ENCODE results near the gene FAM53C.
"Not testable (repeated sequence)": the region's sequence is repeated elsewhere in the genome, so short reads cannot be mapped to it uniquely, and the experiment has no call there.

FAM53C gene

DNA sequence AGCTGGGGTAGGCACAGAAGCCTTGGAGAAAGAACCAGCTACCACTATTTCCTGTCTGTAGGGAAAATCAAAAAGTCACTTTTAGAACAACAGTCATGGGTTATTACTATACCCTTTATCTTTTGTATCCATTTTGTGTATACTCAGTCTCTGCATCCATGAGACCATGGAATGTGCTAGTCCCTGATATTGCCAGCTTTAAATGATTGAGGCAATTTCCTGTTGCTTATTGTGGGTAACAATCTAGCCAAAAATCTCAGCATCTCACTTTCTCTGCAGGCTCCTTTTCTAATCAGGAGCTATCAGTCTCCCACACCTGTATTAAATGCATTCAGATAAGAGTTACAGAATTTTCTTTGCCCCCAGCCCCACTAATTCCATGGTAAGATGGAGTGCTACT is 13.5 kb downstream of the FAM53C start:
- no peak for DNase-seq

DNA sequence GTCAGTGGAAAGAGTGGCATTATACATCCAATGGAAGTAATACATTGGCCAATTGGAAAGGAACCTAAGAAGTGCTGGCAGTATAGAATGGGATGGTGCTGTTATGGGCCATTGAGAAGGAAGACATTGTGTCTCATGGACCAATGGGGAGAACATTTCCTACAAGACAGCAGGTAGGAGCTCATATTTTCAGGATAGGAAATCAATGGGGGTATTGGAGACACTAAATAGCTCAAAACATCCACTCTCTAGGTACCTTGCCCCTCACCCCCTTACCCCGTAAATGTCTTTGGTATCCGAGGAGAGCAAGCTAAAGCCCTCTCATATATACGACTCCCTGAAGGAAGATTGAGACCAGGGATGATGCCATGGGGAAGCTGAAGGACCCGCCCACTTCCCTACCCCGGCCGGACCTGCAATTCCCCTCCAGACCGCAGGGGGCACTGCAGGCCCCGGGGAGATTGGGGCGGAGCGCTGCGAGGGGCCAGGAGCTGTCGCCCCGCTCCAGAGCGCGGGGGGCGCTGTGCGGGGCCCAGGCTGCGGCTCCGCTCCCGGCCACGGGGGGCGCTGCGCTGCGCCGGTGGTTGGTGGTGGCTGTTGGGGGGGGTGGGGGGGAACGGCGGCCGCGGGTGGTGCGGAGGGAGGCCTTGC is 14.1 kb downstream of the FAM53C start, which contains the start of gene KDM3B:
Gene KDM3B, plus strand, starts transcription at position 615 of the 651 bp plus-strand sequence. CDS start 111 bp downstream, outside the sequence.
- DNase-seq = peak; percentile 79

DNA sequence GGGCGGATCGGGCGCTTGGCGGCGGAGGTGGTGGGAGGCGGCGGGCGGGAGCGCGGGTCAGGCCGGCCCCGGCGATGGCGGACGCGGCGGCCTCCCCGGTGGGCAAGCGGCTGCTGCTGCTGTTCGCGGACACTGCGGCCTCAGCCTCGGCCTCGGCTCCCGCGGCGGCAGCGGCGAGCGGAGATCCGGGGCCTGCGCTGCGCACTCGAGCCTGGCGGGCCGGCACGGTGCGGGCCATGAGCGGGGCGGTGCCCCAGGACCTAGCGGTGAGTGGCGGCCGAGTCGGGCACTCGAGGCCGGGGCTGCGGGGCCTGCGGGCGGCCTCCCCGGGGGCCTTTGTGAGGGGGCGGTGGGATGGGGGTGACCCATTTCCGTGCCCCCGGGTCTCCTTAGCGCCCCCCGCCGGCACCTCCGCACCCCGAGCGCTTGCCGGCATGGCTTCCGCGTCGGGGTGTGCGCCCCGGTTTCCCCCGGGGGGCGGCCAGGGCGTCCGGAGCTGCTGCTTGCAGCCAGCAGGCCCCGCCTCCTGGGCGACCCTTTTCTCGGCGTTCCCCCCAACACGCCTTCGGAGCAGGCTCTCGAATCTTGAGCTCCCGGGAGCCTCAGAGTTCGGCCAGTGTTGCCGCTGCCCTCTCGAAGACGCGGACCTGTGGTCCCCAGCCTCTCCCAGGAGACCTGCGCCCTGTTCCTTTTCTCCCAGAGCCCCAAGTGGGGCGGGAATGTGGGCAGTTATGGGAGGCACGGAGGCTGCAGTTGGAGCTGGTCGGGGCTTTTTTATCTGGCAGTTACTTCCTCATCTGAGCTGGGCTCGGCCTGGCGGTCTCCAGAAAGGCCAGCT is 14.9 kb downstream of the FAM53C start:
- DNase-seq = peak; percentile 44

DNA sequence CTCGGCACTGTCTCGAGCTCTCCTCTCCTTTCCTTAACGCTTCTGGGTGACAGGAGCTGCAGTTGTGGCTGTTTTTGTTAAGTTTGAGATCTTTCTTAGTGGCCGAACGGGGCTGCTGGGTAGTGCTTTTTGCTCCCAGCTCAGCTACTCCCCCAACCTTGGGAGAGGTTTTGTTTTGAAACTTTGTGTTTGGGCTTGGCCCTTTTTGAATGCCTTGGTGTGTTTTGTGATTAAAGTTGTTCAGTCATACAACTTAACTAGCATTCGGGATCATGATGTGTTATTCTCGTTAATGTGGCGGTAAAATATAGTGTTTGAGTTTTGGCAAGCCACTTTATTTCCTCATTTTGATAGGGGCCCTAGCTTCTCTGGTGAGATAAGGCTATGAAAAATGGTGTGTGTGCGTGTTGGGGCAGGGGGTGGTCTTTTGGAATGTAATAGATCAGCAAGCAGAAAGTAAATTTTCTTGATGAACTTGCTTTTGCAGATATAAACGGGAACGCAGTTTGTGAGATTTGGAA is 15.6 kb downstream of the FAM53C start:
- DNase-seq = no peak

DNA sequence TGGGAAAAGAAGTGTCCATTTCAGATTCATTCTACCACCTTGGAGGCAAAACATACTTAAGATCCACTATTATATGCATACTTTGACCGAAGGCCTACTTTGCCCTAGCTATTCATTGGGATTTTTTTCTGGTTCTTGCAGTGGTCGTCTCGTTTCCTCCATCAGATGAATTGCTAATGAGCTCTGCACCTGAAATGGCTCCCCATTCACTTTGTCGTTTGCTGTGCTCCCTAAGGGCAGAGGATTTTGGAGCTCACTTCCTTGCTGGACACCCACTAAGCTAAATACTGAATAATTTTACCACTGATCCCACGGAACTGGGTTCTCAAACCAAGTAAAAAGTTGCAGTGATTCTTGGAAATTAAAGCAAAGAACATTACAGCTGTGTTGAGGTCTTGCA is 16.3 kb downstream of the FAM53C start:
- DNase-seq = no peak

DNA sequence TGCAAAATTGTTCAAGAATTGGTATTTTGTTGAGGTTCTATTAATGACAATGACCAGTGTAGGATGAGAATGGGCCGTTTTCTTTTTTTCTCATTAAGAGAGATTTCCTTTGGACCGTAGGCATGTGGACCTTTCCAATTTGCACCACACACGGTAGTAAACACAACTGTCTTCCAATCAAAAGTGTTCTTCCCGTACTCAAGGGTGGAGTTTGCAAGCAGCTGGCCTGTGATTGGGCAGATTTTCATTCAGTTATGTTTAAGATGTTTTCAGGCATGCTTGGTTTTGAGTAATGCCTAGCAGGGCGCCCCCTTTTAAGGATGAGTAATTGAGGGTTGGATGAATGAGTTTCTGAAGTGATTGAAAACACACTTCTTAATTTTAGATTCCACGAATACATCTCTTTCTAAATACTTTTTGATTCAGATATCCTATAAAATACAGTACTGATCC is 16.9 kb downstream of the FAM53C start:
- peak; percentile 76 for DNase-seq

DNA sequence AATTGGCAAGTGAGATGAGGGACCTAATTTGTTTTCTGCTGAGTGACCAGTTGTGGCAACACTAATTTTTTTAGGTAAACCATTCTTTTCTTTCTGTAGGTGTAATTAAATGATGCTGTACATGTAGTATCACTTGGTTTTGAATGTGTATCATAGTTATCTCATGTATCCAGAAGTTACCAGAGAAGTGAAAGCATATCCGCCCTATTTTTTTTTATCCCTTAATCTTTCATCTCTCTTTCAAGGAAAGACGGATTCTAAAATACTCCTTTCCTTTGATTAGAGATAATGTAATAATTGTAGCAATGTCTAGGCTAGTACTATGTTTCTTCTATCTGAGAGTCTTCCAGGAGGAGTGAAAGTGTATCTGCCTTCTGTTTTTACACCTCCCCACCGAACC is 21.6 kb downstream of the FAM53C start:
- DNase-seq = no peak

DNA sequence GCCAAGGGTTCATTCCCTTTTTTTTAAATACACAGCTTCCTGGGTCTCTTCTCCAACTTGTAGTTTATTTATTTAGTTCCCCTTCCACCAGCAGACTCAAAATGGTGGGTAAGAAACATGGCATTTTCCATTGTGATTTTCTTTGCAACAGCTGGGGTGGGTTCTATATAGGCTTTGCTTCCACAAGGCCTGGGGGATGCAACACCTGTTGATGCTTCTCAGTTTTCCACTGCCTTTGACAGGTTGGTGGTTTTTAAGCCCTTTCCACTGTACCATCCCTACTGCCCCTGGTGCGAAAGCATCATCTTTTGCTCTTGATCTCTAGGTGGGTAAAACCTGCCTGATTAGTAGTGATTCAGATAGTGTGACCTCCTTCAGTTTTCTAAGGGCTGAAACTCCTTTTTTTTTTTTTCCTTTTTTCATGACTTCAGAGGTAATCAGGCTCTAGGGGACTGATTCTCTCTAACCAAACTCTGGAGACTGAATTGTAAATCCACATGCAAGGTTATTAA is 22.9 kb downstream of the FAM53C start:
- no peak for DNase-seq

DNA sequence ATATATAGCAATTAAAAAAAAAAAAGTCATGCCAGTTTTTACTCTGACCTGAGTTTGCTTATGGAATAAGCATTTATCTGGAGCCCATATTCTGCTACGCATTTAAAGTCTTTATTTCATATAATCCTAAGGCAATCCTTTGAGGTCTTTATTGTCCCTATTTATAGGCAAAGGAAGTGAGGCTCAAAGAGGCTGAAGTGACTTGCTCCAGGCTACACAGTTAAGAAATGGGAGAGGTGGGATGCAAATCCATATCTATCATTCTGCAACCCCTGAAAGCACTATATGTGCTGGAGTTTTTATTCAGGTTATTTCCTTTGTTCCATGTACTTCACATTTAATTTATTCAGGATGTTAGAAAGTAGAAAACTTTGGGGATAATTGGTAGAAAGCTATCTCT is 26.5 kb downstream of the FAM53C start:
- no peak for DNase-seq

DNA sequence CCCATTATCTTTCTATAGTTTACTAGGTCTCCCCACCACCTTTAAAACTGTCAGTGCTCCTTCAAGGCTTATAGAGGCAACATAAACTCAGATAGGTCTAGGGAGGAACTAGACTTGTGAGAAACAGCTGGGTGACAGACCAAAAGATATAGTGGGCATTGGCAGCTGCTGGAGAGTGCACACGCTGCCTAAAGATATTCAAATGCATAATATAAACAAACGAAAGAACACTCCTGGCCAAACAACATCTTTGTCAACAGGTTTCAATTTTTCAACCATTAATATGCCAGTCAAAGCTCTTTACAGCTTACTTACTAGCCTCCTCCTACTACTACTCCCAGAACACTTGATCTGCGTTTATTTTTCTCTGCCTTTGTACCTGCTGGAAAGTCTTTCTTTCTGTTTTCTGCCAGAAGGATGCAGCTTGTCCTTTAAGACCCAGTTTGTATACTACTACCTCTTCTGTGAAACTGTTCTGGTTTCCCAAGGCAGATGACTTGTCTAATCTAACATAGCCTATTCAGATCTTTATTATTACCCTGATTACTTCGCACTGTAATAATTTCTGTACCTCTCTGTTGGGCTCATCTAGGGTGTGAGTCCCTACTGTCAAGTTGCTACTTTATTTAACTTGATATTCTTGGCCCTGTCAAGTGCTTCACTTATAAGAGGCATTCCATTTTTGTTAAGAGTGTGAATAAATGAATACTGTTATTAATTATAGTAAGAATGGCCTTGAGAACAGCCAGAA is 28.7 kb downstream of the FAM53C start:
- no peak for DNase-seq

DNA sequence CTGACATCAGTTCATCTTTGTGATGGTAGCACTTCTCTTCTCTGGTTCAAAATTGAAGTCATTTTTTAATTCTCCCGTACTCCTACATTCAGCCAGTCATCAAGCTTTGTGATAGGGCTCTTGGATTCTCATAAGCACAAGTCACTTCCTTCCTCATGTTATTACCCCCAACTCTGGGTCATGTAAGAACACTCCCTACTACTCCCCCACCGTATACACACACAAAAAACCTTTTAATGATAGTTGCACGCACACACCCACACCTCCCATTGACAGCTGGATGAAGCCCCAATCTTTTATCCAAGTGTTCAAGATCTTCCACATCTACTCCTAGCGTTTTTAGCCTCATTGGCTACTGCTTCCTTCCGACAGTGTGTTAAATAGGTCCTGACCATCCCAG is 31.2 kb downstream of the FAM53C start:
- DNase-seq = no peak

DNA sequence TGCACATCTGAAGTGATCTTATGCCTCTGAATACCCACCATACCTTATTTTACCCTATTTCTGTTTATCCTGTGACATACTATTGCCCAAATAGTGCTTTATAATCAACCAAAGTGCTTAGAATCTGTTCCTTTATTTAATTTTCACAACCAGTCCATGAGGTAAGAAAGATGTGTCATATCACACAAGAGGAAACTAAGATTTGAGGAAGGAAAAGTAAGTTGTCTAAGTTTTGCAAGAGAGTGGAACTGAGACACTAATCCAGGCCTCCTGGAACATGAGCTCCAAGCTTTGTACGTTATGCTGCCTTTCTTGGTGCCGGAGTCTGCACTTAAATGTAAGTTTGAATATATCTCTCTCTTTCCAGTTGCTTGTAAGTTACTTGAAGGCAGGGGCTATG is 31.6 kb downstream of the FAM53C start:
- no peak for DNase-seq

DNA sequence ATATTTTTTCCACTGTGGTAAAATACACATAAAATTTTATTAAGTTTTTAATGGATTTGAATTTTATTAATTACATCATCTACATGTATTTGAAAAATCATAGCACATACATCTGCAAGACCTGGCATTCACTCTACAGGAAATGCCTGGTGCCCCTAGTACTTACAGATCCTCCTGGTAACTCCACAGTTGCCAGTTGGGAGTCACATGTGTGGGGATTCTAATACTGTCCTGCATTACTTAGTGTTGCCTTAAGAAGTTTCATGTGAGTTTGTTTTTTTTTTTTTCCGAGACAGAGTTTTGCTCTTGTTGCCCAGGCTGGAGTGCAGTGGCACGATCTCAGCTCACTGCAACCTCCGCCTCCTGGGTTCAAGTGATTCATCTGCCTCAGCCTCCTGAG is 32.5 kb downstream of the FAM53C start:
- no peak for DNase-seq

DNA sequence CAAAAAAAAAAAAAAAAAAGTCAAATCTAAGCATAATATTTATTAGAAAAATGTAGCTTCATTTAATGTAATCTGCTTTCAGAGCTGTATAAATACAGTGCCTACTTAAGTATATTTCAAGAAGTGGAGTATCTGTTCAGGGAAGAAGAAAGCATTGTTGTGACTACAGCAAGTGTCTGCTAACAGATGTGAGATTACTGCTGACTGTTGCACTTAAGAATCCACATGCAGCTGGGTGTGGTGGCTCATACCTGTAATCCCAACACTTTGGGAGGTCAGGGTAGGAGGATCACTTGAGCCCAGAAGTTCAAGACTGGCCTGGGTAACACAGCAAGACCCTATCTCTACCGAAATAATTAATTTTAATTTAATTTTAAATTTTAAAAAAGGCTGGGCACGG is 33.4 kb downstream of the FAM53C start:
- no peak for DNase-seq

DNA sequence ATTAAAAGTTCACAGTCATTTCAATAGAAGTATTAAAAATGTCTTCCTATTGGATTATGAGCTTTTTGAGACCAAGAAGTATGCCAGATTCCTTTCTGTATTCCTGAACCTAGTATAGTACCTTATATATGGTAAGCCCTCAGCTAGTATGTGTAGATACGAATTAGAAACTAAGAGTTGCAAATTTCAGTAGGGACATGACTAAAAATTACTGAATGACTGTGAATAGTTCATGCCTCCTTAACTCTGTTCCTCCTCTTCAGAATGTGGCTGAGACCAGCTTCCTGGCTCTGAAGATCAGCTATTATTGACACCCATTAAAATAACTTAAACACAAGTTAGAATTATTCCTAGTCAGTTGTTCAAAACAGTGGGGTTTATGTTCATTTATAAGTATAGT is 34.2 kb downstream of the FAM53C start:
- DNase-seq = no peak

DNA sequence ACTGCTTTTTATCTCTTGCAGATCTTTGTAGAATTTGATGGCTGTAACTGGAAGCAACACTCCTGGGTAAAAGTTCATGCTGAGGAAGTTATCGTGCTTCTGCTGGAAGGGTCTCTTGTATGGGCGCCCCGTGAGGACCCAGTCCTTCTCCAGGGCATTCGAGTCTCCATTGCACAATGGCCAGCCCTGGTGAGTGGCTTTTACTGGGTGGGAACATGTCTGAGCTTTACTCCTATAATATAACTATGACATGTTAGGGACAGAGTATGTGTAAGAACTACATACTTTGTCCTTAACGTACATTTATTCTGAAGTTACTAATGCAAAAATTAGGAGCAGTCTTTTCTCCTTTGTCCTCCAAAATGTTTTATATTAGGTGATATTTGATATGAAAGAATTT is 34.6 kb downstream of the FAM53C start:
- DNase-seq = no peak

DNA sequence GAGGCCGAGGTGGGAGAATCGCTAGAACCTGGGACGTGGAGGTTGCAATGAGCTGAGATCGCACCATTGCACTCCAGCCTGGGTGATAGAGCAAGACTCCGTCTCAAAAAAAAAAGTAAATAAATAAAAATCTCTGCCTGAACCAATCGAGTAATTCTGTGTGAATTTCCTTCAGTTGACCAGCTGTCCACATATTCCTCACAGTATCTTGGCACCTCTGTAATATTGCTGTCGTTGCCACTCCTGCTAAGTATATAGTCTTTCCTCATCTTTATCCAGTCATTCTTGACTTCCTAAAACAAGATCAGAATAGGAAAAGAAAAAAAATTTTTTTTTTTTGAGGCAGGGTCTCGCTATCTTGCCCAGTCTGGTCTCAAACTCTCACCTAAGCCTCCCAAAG is 44.3 kb downstream of the FAM53C start:
- no peak for DNase-seq

DNA sequence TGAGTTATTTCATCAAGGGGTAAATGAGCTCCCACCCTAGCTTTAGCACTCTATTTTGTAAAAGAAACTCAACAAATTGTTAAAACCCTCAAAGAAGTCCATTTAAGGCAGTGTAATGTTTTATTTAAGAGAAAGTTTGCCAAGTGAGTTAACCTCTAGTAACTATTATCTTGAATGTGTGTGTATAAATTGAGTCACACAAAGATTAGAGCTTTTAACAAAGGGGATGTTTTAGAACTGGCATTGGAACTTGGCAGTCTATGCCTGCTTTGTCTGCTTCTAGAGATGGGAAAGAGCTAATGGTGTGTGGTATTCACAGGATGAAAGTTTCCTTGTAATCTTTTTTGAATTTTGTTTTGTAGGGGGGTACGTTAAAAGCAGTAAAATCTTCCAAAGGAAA is 47.6 kb downstream of the FAM53C start:
- DNase-seq = no peak

DNA sequence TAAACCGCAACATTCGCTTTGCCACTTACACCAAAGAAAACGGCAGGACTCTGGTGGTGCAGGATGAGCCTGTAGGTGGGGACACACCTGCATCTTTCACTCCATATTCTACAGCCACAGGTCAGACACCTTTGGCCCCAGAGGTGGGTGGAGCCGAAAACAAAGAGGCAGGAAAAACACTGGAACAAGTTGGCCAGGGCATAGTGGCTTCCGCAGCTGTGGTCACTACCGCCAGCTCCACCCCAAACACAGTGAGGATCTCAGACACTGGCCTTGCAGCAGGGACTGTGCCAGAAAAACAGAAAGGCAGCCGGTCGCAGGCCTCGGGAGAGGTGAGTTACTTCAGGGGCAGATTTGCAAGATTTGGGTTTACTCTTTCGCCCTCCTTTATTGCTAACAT is 48.2 kb downstream of the FAM53C start:
- no peak for DNase-seq

DNA sequence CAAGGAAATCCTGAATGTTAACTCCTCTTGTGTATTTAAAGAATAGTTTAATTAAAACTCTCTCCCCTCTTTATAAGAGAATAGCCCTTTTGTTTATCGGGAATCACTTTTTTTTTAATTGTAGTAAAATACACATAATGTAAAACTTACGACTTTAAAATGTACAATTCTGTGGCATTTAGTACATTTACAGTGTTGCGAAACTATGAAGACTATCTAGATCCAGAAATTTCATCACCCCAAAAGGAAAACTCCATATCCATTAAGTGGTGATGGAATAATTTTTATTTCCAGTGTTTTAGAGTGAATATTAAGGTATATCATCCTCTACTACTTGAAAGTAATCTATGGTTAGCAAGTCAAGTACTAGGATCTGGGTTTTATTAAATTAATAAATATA is 51.3 kb downstream of the FAM53C start:
- DNase-seq = no peak

DNA sequence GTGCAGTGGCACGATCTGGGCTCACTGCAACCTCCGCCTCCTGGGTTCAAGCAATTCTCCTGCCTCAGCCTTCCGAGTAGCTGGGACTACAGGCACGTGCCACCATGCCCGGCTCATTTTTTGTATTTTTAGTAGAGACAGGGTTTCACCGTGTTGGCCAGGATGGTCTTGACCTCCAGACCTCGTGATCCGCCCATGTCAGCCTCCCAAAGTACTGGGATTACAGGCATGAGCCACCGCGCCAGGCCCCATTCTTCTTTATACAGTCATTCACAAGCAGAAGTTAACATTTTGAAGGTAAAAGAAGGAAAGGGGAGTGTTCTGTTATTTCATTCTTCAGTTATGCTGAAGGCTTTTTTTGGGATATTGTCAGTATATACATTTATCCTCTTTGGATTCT is 51.8 kb downstream of the FAM53C start:
- not testable (repeated sequence) for DNase-seq

DNA sequence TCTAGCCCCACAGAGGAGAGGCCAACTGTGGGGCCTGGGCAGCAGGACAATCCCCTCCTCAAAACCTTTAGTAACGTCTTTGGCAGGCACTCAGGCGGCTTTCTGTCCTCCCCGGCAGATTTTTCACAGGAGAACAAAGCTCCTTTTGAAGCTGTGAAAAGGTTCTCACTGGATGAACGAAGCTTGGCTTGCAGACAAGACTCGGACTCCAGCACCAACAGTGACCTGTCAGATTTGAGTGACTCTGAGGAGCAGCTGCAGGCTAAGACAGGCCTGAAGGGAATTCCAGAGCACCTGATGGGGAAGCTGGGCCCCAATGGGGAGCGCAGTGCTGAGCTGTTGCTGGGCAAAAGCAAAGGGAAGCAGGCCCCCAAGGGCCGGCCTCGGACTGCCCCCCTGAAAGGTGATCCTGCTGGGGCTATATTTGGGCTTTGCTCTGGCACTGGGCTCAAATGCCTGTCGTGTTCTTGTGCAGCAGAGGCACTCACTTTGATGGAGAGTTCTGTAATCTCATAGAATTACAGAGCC is 53.9 kb downstream of the FAM53C start:
- no peak for DNase-seq

Data from fibroblast of upper back skin (primary cell).